GM12878 (cell line): ENCODE results near the gene HMGXB3. TPM values are rescaled to one million over a fixed set of nuclear protein-coding genes. Genes with fewer than 3 reads are reported as not detected.

Source experiments
- BRCA1 ChIP-seq: IDR thresholded peaks from 2 replicates; pipeline ENCODE4 v1.6.1; 2011; ENCODE audit warnings: low read depth, low read length, improper control_type of control experiment
- CREM ChIP-seq: IDR thresholded peaks from 2 replicates; pipeline ENCODE4 v1.6.1; 2014; ENCODE audit warnings: antibody characterized with exemption, low read depth
- EED ChIP-seq: sonication (generic); IDR thresholded peaks from 2 replicates; pipeline ENCODE4 v1.6.1; 2016; ENCODE audit warnings: antibody characterized with exemption, low read depth
- POU2F2 ChIP-seq: IDR thresholded peaks from 3 replicates; pipeline ENCODE4 v1.6.1; 2011; ENCODE audit warnings: low read depth, mild to moderate bottlenecking, low read length, borderline replicate concordance
- RAD51 ChIP-seq: fragments of 450-650 bp; IDR thresholded peaks from 2 replicates; pipeline ENCODE4 v1.6.1; 2016; ENCODE audit warnings: moderate library complexity, mild to moderate bottlenecking, inconsistent platforms
- SP1 ChIP-seq: IDR thresholded peaks from one replicate; pipeline ENCODE4 v1.6.1; 2011; ENCODE audit warnings: low read depth, low read length
- SPI1 ChIP-seq: IDR thresholded peaks from 2 replicates; pipeline ENCODE4 v1.6.1; 2011; ENCODE audit warnings: low read depth, mild to moderate bottlenecking, low read length, moderate library complexity, borderline replicate concordance; ENCODE audit not compliant: insufficient read depth
- TBL1XR1 ChIP-seq: IDR thresholded peaks from 2 replicates; pipeline ENCODE4 v1.6.1; 2012; ENCODE audit warnings: low read depth, low read length, improper control_type of control experiment
- TCF3 ChIP-seq: IDR thresholded peaks from 2 replicates; pipeline ENCODE4 v1.6.1; 2012; ENCODE audit warnings: low read depth, mild to moderate bottlenecking, low read length, borderline replicate concordance; ENCODE audit not compliant: insufficient read depth
- polyA plus RNA-seq, 11 experiments: library from polyadenylated mRNA; depleted of rRNA in 4 of 11; unstranded in 6 of 11; stranded (reverse) in 5 of 11; fragments of >200 nt; fragmentation: Nextera tagmentation in 4 of 11; fragmentation: Illumina TruSeq in 1 of 11; extraction: Ambion mirVana in 4 of 11; extraction: Trizol in 1 of 11; gene quantifications; 1 replicate in 1 of 11; 2 replicates in 10 of 11; pipeline versions ENCODE4 v1.2.1 to v1.2.3, GENCODE V29; 2011 to 2016; ENCODE audit warnings: inconsistent platforms in 2 of 11, missing spikeins in 2 of 11, low read depth in 1 of 11
- total RNA-seq, 4 experiments: library from RNA; depleted of rRNA in 3 of 4; stranded (reverse); fragments of >200 nt in 3 of 4; fragmentation: Illumina TruSeq in 1 of 4; extraction: Trizol in 1 of 4; gene quantifications; 2 replicates each; pipeline versions ENCODE4 v1.2.1 to v1.2.3, GENCODE V29; 2013 to 2021
- TF ChIP-seq, protein P1 (sequence below): IDR thresholded peaks from 2 replicates; pipeline ENCODE4 v1.6.1; 2012; ENCODE audit warnings: mild to moderate bottlenecking, low read depth, low read length
- TF ChIP-seq, protein P2 (sequence below): IDR thresholded peaks from 2 replicates; pipeline ENCODE4 v1.6.1; 2012; ENCODE audit warnings: low read depth, low read length, improper control_type of control experiment

The HMGXB3 gene
- total and polyA plus RNA-seq, 10 of the 15 experiments (the other 5 are each of a cell fraction or from before 2014, with no cell fraction given) = 1.00 to 42.2 (median 28.1) TPM

DNA sequence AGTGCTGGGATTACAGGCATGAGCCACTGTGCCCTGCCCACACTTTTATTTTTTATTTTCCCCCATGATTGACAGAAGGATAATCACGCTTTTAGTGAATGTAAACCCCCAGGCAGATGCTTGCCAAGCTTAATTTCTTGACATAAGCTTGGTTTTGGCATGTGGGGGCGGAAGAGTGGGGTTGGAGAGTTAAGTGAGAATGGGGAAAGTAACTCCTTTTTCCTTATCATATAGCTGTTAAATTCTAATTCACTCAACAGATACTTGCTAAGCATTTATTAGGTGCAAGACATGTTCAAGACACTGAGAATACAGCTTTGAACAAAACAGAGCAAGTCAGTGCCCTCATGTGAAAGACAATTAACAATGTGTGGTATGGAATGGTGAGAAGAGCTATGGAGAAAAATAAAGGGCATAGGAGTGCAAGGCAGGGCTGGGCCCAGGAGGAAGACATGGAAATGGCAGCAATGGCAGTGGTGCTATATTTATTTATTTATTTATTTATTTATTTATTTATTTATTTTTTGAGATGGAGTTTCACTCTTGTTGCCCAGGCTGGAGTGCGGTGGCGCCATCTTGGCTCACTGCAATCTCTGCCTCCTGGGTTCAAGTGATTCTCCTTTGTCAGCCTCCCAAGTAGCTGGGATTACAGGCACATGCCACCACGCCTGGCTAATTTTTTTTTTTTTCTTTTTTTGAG is 37.8 kb upstream of the HMGXB3 start (continued):
- TF ChIP-seq, protein P1, sequence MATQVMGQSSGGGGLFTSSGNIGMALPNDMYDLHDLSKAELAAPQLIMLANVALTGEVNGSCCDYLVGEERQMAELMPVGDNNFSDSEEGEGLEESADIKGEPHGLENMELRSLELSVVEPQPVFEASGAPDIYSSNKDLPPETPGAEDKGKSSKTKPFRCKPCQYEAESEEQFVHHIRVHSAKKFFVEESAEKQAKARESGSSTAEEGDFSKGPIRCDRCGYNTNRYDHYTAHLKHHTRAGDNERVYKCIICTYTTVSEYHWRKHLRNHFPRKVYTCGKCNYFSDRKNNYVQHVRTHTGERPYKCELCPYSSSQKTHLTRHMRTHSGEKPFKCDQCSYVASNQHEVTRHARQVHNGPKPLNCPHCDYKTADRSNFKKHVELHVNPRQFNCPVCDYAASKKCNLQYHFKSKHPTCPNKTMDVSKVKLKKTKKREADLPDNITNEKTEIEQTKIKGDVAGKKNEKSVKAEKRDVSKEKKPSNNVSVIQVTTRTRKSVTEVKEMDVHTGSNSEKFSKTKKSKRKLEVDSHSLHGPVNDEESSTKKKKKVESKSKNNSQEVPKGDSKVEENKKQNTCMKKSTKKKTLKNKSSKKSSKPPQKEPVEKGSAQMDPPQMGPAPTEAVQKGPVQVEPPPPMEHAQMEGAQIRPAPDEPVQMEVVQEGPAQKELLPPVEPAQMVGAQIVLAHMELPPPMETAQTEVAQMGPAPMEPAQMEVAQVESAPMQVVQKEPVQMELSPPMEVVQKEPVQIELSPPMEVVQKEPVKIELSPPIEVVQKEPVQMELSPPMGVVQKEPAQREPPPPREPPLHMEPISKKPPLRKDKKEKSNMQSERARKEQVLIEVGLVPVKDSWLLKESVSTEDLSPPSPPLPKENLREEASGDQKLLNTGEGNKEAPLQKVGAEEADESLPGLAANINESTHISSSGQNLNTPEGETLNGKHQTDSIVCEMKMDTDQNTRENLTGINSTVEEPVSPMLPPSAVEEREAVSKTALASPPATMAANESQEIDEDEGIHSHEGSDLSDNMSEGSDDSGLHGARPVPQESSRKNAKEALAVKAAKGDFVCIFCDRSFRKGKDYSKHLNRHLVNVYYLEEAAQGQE = no peak
- no peak for TF ChIP-seq TCF3
- TF ChIP-seq TBL1XR1 = no peak
- no peak for TF ChIP-seq SP1
- TF ChIP-seq CREM = no peak
- no peak for TF ChIP-seq SPI1
- no peak for TF ChIP-seq EED
- no peak for TF ChIP-seq POU2F2
- no peak for TF ChIP-seq RAD51
- no peak for TF ChIP-seq BRCA1
- TF ChIP-seq, protein P2, sequence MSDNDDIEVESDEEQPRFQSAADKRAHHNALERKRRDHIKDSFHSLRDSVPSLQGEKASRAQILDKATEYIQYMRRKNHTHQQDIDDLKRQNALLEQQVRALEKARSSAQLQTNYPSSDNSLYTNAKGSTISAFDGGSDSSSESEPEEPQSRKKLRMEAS = no peak
